ENCODE results near the gene IL11.

IL11 gene

DNA sequence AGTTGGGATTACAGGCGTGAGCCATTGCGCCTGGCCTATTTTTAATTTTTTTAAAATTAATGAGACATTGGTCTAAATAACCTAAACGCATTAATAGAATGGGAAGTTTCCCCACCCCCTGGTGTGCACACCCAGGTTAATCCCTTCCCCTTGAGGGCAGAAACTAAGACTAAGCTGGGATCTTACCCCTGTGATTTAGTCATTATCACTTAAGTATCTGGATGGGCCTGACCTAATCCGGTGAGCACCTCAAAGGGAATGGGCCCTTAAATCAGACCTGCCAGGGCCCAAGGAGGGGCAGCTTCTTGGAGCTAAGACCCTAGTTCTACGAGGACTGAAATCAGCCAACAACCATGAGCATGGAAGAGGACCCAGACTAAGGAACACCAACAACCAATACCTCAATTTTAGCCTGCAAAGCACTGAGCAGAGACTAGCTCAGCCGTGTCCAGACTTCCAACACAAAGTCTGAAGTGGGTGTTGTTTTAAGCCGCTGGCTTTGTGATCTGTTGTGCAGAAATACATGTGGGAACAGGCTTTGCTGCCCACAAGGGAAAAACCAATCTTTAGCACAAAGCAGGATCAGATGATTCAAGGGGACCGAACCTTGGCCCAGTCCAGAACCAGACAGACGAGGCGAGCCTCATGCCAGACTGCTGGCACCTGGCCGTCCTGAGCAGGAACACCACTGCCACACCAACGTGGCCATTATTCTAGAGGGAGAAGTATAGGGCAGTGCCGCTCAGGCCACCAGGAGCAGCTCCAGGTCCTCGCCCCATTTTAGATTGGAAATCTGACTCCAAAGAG lies 30.2 kb upstream of the IL11 start:
- DNase-seq (ENCODE audit: low read depth, low spot score): no peak
- H3K4me3 ChIP-seq (ENCODE audit: low read depth, low read length): no peak overlapping the region
- in situ Hi-C loops (cut with HindIII; ENCODE audit: low sequenced_read_pairs): no loop called here
- TF ChIP-seq, protein P1, sequence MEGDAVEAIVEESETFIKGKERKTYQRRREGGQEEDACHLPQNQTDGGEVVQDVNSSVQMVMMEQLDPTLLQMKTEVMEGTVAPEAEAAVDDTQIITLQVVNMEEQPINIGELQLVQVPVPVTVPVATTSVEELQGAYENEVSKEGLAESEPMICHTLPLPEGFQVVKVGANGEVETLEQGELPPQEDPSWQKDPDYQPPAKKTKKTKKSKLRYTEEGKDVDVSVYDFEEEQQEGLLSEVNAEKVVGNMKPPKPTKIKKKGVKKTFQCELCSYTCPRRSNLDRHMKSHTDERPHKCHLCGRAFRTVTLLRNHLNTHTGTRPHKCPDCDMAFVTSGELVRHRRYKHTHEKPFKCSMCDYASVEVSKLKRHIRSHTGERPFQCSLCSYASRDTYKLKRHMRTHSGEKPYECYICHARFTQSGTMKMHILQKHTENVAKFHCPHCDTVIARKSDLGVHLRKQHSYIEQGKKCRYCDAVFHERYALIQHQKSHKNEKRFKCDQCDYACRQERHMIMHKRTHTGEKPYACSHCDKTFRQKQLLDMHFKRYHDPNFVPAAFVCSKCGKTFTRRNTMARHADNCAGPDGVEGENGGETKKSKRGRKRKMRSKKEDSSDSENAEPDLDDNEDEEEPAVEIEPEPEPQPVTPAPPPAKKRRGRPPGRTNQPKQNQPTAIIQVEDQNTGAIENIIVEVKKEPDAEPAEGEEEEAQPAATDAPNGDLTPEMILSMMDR (IDR thresholded peaks at IDR 0.05; ENCODE audit: low read depth, low read length): no peak

DNA sequence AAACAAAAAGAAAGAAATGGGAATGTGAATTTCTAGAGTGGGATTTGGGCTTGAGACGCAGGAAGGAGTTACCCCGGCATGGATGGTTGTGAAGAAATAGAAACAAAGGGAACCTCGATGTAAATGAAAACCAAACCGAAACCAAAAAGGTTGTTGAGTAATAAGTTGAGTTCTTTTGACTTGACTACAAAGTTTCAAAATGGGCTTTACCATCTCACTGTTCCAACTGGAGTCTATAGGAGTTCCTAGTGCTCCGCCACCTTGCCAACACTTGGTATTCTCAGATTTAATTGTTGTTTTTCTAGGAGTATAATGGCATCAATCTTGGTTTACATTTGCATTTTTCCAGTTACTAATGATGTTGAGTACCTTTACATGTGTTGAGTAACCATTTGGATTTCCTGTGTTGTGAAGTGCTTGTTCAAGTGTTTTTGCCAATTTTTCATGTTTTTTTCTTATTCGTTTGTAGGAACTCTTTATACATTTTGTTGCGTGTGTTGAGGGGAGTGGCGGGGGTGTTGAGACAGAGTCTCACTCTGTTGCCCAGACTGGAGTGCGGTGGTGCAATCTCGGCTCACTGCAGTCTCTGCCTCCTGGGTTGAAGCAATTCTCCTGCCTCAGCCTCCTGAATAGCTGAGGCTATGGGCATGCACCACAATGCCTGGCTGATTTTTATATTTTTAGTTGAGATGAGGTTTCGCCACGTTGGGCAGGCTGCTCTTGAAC lies 28.1 kb upstream of the IL11 start:
- H3K4me3 ChIP-seq (ENCODE audit: low read depth, low read length): no peak overlapping the region
- in situ Hi-C loops (cut with HindIII; ENCODE audit: low sequenced_read_pairs): loop anchor here (10.0 kb wide), 1 partner anchor 224 kb away; no protein-coding TSS in a partner anchor
- TF ChIP-seq, protein P1 (IDR thresholded peaks at IDR 0.05; ENCODE audit: low read depth, low read length): no peak
- no peak for DNase-seq (ENCODE audit: low read depth, low spot score)

DNA sequence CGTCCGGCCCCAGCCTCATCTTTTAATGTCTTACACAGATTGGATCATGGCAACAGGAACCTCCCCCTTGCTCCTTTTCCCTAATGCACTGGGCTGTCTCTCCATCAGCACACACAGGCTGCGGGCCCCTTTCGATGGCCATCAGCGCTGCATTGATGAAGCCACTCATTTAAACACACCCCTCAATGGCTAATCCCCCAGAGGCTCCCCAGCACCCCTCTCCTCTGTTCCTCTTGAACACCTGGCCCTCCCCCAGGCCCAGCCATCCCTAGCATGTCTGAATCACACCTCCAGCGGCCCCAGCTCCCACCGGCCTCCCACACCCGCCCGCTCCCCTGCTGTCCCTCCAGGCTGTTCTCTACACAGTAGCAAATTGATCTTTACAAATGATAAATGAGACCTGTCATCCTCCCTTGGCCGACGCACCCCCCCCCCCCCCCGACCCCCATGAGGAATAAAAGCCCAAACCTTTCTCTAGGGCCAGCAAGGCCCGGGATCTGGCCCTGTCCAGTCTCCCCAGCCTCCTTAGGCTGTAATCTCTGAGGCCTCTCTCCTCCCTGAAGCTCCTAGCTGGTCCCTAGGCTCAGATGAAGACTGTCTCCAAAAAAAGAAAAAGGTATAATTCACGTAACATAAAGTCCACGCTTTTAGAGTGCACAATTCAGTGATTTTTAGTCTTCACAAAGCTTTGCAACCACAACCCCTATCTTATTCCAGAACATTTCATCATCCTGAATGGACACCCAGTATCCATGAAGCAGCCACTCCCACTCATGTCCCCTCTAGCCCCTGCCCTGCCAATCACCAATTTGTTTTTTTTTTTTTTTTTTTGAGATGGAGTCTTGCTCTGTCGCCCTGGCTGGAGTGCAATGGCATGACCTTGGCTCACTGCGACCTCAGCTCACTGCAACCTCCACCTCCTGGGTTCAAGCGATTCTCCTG lies 22.8 kb upstream of the IL11 start:
- no peak overlapping the region for H3K4me3 ChIP-seq (ENCODE audit: low read depth, low read length)
- DNase-seq (ENCODE audit: low read depth, low spot score): no peak
- TF ChIP-seq, protein P1 (IDR thresholded peaks at IDR 0.05; ENCODE audit: low read depth, low read length): no peak
- in situ Hi-C loops (cut with HindIII; ENCODE audit: low sequenced_read_pairs): loop anchor here (10.0 kb wide), 1 partner anchor 218 kb away; no protein-coding TSS in a partner anchor

DNA sequence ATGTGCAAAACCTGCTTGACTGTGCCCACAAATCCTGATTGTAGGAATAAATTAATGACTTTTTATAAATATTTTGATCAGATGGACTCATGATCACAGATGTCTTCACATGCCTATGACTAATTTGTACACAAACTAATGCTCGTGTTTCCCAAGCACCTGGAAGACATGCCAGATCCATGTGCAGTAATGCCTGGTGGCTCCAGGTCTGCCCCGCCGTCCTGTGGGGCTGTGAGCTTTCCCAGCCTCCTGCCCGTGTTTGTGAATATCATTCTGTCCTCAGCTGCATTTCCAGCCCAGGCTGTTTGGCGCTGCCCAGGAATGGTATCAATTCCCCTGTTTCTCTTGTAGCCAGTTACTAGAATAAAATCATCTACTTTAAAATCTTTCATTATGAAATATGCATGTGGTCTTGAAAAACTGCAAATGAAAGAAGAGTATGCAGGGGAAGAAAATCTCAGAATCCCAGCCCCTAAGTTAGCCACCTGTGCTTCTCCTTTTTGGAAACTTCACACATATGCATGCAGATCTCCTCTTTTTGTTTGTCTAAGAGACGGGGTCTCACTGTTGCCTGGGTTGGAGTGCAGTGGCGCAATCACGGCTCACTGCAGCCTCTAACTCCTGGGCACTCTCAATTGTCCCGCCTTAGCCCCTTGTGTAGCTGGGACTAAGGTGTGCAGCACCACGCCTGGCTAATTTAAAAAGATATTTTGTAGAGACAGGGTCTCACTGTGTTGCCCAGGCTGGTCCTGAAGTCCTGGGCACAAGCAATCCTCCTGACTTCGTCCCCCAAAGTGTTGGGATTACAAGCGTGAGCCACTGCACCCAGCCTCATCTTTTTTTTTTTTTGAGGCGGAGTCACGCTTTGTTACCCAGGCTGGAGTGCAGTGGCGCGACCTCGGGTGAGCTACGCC lies 21.7 kb upstream of the IL11 start:
- in situ Hi-C loops (cut with HindIII; ENCODE audit: low sequenced_read_pairs): loop anchor here (10.0 kb wide), 1 partner anchor 217 kb away; no protein-coding TSS in a partner anchor
- no peak overlapping the region for H3K4me3 ChIP-seq (ENCODE audit: low read depth, low read length)
- TF ChIP-seq, protein P1 (IDR thresholded peaks at IDR 0.05; ENCODE audit: low read depth, low read length): no peak
- no peak for DNase-seq (ENCODE audit: low read depth, low spot score)

- no peak overlapping the region for H3K4me3 ChIP-seq (ENCODE audit: low read depth, low read length)
- TF ChIP-seq, protein P1 (IDR thresholded peaks at IDR 0.05; ENCODE audit: low read depth, low read length): no peak
- in situ Hi-C loops (cut with HindIII; ENCODE audit: low sequenced_read_pairs): loop anchor here (10.0 kb wide), 1 partner anchor 216 kb away; no protein-coding TSS in a partner anchor
- DNase-seq (ENCODE audit: low read depth, low spot score): no peak
Observed at GRCh38 chr19:55391191-55391670, 21.0 kb upstream of the IL11 start.

All from astrocyte of the spinal cord (primary cell).